Measurements from ENCODE around the gene PSMD9. TPM values are rescaled to one million over a fixed set of nuclear protein-coding genes. Genes with fewer than 3 reads are reported as not detected.
A peak's percentile ranks its signal among the peaks of the same experiment; 100 is the strongest.
"Not testable (repeated sequence)": the region's sequence is repeated elsewhere in the genome, so short reads cannot be mapped to it uniquely, and the experiment has no call there.

The PSMD9 gene
- total RNA-seq, 1 donor = 39.3 TPM

- no peak for DNase-seq (ENCODE audit: low read depth in 2 of 3, low spot score in 2 of 3)
Measured at GRCh38 chr12:121872546-121873215, 15.9 kb upstream of the PSMD9 start.

GRCh38 chr12:121873216-121873569 lies 15.4 kb upstream of the PSMD9 start:
- no peak for DNase-seq (ENCODE audit: low read depth in 2 of 3, low spot score in 2 of 3)

GRCh38 chr12:121874071-121874470 lies 14.5 kb upstream of the PSMD9 start:
- no peak for DNase-seq (ENCODE audit: low read depth in 2 of 3, low spot score in 2 of 3)

GRCh38 chr12:121875582-121875981 lies 13.0 kb upstream of the PSMD9 start:
- no peak for DNase-seq (ENCODE audit: low read depth in 2 of 3, low spot score in 2 of 3)

GRCh38 chr12:121876080-121876447 lies 12.5 kb upstream of the PSMD9 start:
- not testable (repeated sequence) for DNase-seq (ENCODE audit: low read depth in 2 of 3, low spot score in 2 of 3)

- DNase-seq (ENCODE audit: low read depth in 2 of 3, low spot score in 2 of 3) = no peak
Measured at GRCh38 chr12:121883315-121883660, 5.3 kb upstream of the PSMD9 start.

GRCh38 chr12:121885129-121885528 lies 3.5 kb upstream of the PSMD9 start:
- DNase-seq (ENCODE audit: low read depth in 2 of 3, low spot score in 2 of 3) = not testable (repeated sequence)

- DNase-seq (ENCODE audit: low read depth in 2 of 3, low spot score in 2 of 3) = no peak
Measured at GRCh38 chr12:121888083-121888477, 510 bp upstream of the PSMD9 start.

- DNase-seq (ENCODE audit: low read depth in 2 of 3, low spot score in 2 of 3) = no peak
Measured at GRCh38 chr12:121889274-121889624, 659 bp downstream of the PSMD9 start.

- DNase-seq (ENCODE audit: low read depth in 2 of 3, low spot score in 2 of 3) = not testable (repeated sequence)
Measured at GRCh38 chr12:121889661-121890060, 1.1 kb downstream of the PSMD9 start.

GRCh38 chr12:121892673-121893561 lies 4.3 kb downstream of the PSMD9 start:
- DNase-seq (ENCODE audit: low read depth in 2 of 3, low spot score in 2 of 3) = no peak

- peak in 1 of 3 donors; percentile 17 for DNase-seq (ENCODE audit: low read depth in 2 of 3, low spot score in 2 of 3)
Measured at GRCh38 chr12:121893961-121894460, 5.4 kb downstream of the PSMD9 start.

- peak in 1 of 3 donors; percentile 34 for DNase-seq (ENCODE audit: low read depth in 2 of 3, low spot score in 2 of 3)
Measured at GRCh38 chr12:121894633-121895032, 6.0 kb downstream of the PSMD9 start.

GRCh38 chr12:121898287-121898686 lies 9.7 kb downstream of the PSMD9 start:
- DNase-seq (ENCODE audit: low read depth in 2 of 3, low spot score in 2 of 3) = no peak

GRCh38 chr12:121899590-121899989 lies 11.0 kb downstream of the PSMD9 start:
- DNase-seq (ENCODE audit: low read depth in 2 of 3, low spot score in 2 of 3) = no peak

GRCh38 chr12:121903202-121903601 lies 14.6 kb downstream of the PSMD9 start:
- DNase-seq (ENCODE audit: low read depth in 2 of 3, low spot score in 2 of 3) = no peak

GRCh38 chr12:121905746-121906145 lies 17.2 kb downstream of the PSMD9 start:
- no peak for DNase-seq (ENCODE audit: low read depth in 2 of 3, low spot score in 2 of 3)

- no peak for DNase-seq (ENCODE audit: low read depth in 2 of 3, low spot score in 2 of 3)
Measured at GRCh38 chr12:121908702-121909101, 20.1 kb downstream of the PSMD9 start.

GRCh38 chr12:121911824-121912585 lies 23.4 kb downstream of the PSMD9 start:
- DNase-seq (ENCODE audit: low read depth in 2 of 3, low spot score in 2 of 3) = no peak

GRCh38 chr12:121915841-121916321 lies 27.3 kb downstream of the PSMD9 start:
- DNase-seq (ENCODE audit: low read depth in 2 of 3, low spot score in 2 of 3) = no peak

- DNase-seq (ENCODE audit: low read depth in 2 of 3, low spot score in 2 of 3) = peak in 2 of 3 donors; percentile 57 to 58
Measured at GRCh38 chr12:121916719-121917118, 28.1 kb downstream of the PSMD9 start.

All from hematopoietic multipotent progenitor cell (in vitro differentiated cells).